ENCODE data around the gene PSMG1. TPM values are rescaled to one million over a fixed set of nuclear protein-coding genes. Genes with fewer than 3 reads are reported as not detected.

The PSMG1 gene
- total and polyA plus RNA-seq, 2 experiments from 2014 or later, result 43.3 to 81.4 TPM

GRCh38 chr21:39196310-39196709 lies 13.1 kb upstream of the PSMG1 start:
- peaks cover 4% of the 10 kb centered on the region for H3K36me3 ChIP-seq (replicated peaks; ENCODE audit: insufficient read depth, low read depth)
- no peaks in the 10 kb centered on the region for H3K27me3 ChIP-seq
- H3K9me3 ChIP-seq (ENCODE audit: low read depth), result no peaks in the 10 kb centered on the region
- TF ChIP-seq CTCF (IDR thresholded peaks at IDR 0.05; ENCODE audit: poor library complexity) (no peak), EZH2 (IDR thresholded peaks at IDR 0.05; ENCODE audit: borderline replicate concordance) (no peak), EZH2phosphoT487 (IDR thresholded peaks at IDR 0.05; ENCODE audit: low read depth, severe bottlenecking, unreplicated experiment) (no peak)
- H3K27ac ChIP-seq, result peak overlapping the region; percentile 71
- no peak overlapping the region for H3K4me3 ChIP-seq
- no peak for DNase-seq (ENCODE audit: low spot score)
- no peak overlapping the region for H3K4me2 ChIP-seq
- H2AFZ ChIP-seq, result no peak overlapping the region
- peaks cover 10% of the 10 kb centered on the region for H3K79me2 ChIP-seq
- no peaks in the 10 kb centered on the region for H4K20me1 ChIP-seq (ENCODE audit: insufficient read depth, poor library complexity, severe bottlenecking)
- WGBS (ENCODE audit: low lambda C conversion rate, missing lambda C conversion rate), result 96% methylated on average over 7 of the region's 7 CpGs
- H3K4me1 ChIP-seq (ENCODE audit: insufficient read depth), result no peaks in the 10 kb centered on the region
- no peaks in the 10 kb centered on the region for H3K9me2 ChIP-seq (replicated peaks; ENCODE audit: insufficient read depth)

GRCh38 chr21:39193380-39193779 lies 10.1 kb upstream of the PSMG1 start:
- H4K20me1 ChIP-seq (ENCODE audit: insufficient read depth, poor library complexity, severe bottlenecking), result no peaks in the 10 kb centered on the region
- peaks cover 6% of the 10 kb centered on the region for H3K79me2 ChIP-seq
- no peak overlapping the region for H2AFZ ChIP-seq
- H3K9me3 ChIP-seq (ENCODE audit: low read depth), result no peaks in the 10 kb centered on the region
- H3K4me3 ChIP-seq, result no peak overlapping the region
- peak overlapping the region; percentile 36 for H3K27ac ChIP-seq
- no peaks in the 10 kb centered on the region for H3K36me3 ChIP-seq (replicated peaks; ENCODE audit: insufficient read depth, low read depth)
- 92% methylated on average over 1 of the region's 1 CpG for WGBS (ENCODE audit: low lambda C conversion rate, missing lambda C conversion rate)
- no peaks in the 10 kb centered on the region for H3K27me3 ChIP-seq
- peak overlapping the region; percentile 7 for H3K4me2 ChIP-seq
- TF ChIP-seq EZH2 (IDR thresholded peaks at IDR 0.05; ENCODE audit: borderline replicate concordance) (no peak), EZH2phosphoT487 (IDR thresholded peaks at IDR 0.05; ENCODE audit: low read depth, severe bottlenecking, unreplicated experiment) (no peak), CTCF (IDR thresholded peaks at IDR 0.05; ENCODE audit: poor library complexity) (no peak)
- no peaks in the 10 kb centered on the region for H3K9me2 ChIP-seq (replicated peaks; ENCODE audit: insufficient read depth)
- H3K4me1 ChIP-seq (ENCODE audit: insufficient read depth), result no peaks in the 10 kb centered on the region
- DNase-seq (ENCODE audit: low spot score), result no peak

- H3K4me3 ChIP-seq, result no peak overlapping the region
- no peaks in the 10 kb centered on the region for H3K27me3 ChIP-seq
- H4K20me1 ChIP-seq (ENCODE audit: insufficient read depth, poor library complexity, severe bottlenecking), result no peaks in the 10 kb centered on the region
- DNase-seq (ENCODE audit: low spot score), result no peak
- H3K79me2 ChIP-seq, result peaks cover 3% of the 10 kb centered on the region
- no peaks in the 10 kb centered on the region for H3K4me1 ChIP-seq (ENCODE audit: insufficient read depth)
- H3K36me3 ChIP-seq (replicated peaks; ENCODE audit: insufficient read depth, low read depth), result no peaks in the 10 kb centered on the region
- H3K9me2 ChIP-seq (replicated peaks; ENCODE audit: insufficient read depth), result no peaks in the 10 kb centered on the region
- no peaks in the 10 kb centered on the region for H3K9me3 ChIP-seq (ENCODE audit: low read depth)
- no peak overlapping the region for H3K27ac ChIP-seq
- H3K4me2 ChIP-seq, result no peak overlapping the region
- no peak overlapping the region for H2AFZ ChIP-seq
- TF ChIP-seq EZH2phosphoT487 (IDR thresholded peaks at IDR 0.05; ENCODE audit: low read depth, severe bottlenecking, unreplicated experiment), result no peak
- no peak for TF ChIP-seq EZH2 (IDR thresholded peaks at IDR 0.05; ENCODE audit: borderline replicate concordance)
- no peak for TF ChIP-seq CTCF (IDR thresholded peaks at IDR 0.05; ENCODE audit: poor library complexity)
Measured at GRCh38 chr21:39189857-39190604, 6.8 kb upstream of the PSMG1 start.

Measured in hepatocyte (in vitro differentiated cells).